ENCODE data around the gene KRTAP5-1.
"Not testable (repeated sequence)": the region's sequence is repeated elsewhere in the genome, so short reads cannot be mapped to it uniquely, and the experiment has no call there.

KRTAP5-1 gene

GRCh38 chr11:1623716-1624115, 38.6 kb upstream of the KRTAP5-1 start:
- no peaks in the 10 kb centered on the region for H3K9me3 ChIP-seq (ENCODE audit: control insufficient read depth in 1 of 2, low read length in 2 of 2)
- no peak overlapping the region for H3K4me3 ChIP-seq (ENCODE audit: low read depth in 1 of 2, low read length in 2 of 2)
- no peak overlapping the region for H3K27ac ChIP-seq (ENCODE audit: low read depth, low read length)
- H3K27me3 ChIP-seq (ENCODE audit: control insufficient read depth in 1 of 2, insufficient read depth in 2 of 2, low read length in 2 of 2): peaks cover 0 to 5% of the 10 kb centered on the region in 2 donors
- no peaks in the 10 kb centered on the region for H3K36me3 ChIP-seq (ENCODE audit: control insufficient read depth in 1 of 2, insufficient read depth in 2 of 2, low read length in 2 of 2)
- H3K4me1 ChIP-seq (ENCODE audit: control insufficient read depth in 1 of 2, insufficient read depth in 2 of 2, low read length in 2 of 2): no peaks in the 10 kb centered on the region
- no peak overlapping the region for H3K9ac ChIP-seq (ENCODE audit: low read depth in 1 of 2, low read length in 2 of 2)

GRCh38 chr11:1622086-1622485, 37.0 kb upstream of the KRTAP5-1 start, which contains the start of gene KRTAP5-4:
Gene KRTAP5-4, minus strand, starts transcription at chr11:1622138. Its CDS starts 45 bp downstream, at chr11:1622093.
- no peak within 1 kb of the TSS for H3K27ac ChIP-seq (ENCODE audit: low read depth, low read length)
- no peak within 1 kb of the TSS for H3K9ac ChIP-seq (ENCODE audit: low read depth in 1 of 2, low read length in 2 of 2)
- no peaks in the 10 kb centered on the region for H3K4me1 ChIP-seq (ENCODE audit: control insufficient read depth in 1 of 2, insufficient read depth in 2 of 2, low read length in 2 of 2)
- H3K4me3 ChIP-seq (ENCODE audit: low read depth in 1 of 2, low read length in 2 of 2): no peak within 1 kb of the TSS
- no peaks in the 10 kb centered on the region for H3K9me3 ChIP-seq (ENCODE audit: control insufficient read depth in 1 of 2, low read length in 2 of 2)
- H3K36me3 ChIP-seq (ENCODE audit: control insufficient read depth in 1 of 2, insufficient read depth in 2 of 2, low read length in 2 of 2): no peaks in the 10 kb centered on the region
- H3K27me3 ChIP-seq (ENCODE audit: control insufficient read depth in 1 of 2, insufficient read depth in 2 of 2, low read length in 2 of 2): no peaks in the 10 kb centered on the region

DNA sequence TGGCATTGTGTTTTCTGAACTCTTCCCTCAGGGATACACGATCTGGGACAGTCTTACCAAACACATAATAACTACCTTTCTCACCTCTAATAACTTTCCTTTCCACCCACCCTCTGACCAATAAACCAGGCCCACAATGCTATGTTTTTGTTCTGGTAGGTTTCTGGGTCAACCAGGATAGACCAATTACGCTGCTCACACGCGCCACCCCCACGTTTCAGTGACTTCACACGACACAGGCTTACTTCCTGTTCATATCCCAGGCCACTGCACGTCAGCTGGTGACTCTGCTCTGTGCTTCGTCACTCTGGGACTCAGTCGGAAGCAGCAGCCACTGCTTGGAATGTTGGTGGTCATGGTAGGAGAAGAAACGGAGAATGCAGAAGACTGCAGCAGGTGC, 34.4 kb upstream of the KRTAP5-1 start:
- Histone ChIP-seq H3K9me3 (ENCODE audit: control insufficient read depth in 1 of 2, low read length in 2 of 2) (no peaks in the 10 kb centered on the region), H3K4me1 (ENCODE audit: control insufficient read depth in 1 of 2, insufficient read depth in 2 of 2, low read length in 2 of 2) (no peaks in the 10 kb centered on the region), H3K9ac (ENCODE audit: low read depth in 1 of 2, low read length in 2 of 2) (no peak overlapping the region), H3K36me3 (ENCODE audit: control insufficient read depth in 1 of 2, insufficient read depth in 2 of 2, low read length in 2 of 2) (no peaks in the 10 kb centered on the region), H3K27ac (ENCODE audit: low read depth, low read length) (no peak overlapping the region), H3K27me3 (ENCODE audit: control insufficient read depth in 1 of 2, insufficient read depth in 2 of 2, low read length in 2 of 2) (peaks cover 0 to 11% of the 10 kb centered on the region in 2 donors), H3K4me3 (ENCODE audit: low read depth in 1 of 2, low read length in 2 of 2) (no peak overlapping the region)

- Histone ChIP-seq H3K9me3 (ENCODE audit: control insufficient read depth in 1 of 2, low read length in 2 of 2) (no peaks in the 10 kb centered on the region), H3K36me3 (ENCODE audit: control insufficient read depth in 1 of 2, insufficient read depth in 2 of 2, low read length in 2 of 2) (no peaks in the 10 kb centered on the region), H3K4me3 (ENCODE audit: low read depth in 1 of 2, low read length in 2 of 2) (no peak overlapping the region), H3K27ac (ENCODE audit: low read depth, low read length) (no peak overlapping the region), H3K4me1 (ENCODE audit: control insufficient read depth in 1 of 2, insufficient read depth in 2 of 2, low read length in 2 of 2) (no peaks in the 10 kb centered on the region), H3K9ac (ENCODE audit: low read depth in 1 of 2, low read length in 2 of 2) (no peak overlapping the region), H3K27me3 (ENCODE audit: control insufficient read depth in 1 of 2, insufficient read depth in 2 of 2, low read length in 2 of 2) (peaks cover 0 to 11% of the 10 kb centered on the region in 2 donors)
Observed at GRCh38 chr11:1618231-1618630, 33.1 kb upstream of the KRTAP5-1 start.

DNA sequence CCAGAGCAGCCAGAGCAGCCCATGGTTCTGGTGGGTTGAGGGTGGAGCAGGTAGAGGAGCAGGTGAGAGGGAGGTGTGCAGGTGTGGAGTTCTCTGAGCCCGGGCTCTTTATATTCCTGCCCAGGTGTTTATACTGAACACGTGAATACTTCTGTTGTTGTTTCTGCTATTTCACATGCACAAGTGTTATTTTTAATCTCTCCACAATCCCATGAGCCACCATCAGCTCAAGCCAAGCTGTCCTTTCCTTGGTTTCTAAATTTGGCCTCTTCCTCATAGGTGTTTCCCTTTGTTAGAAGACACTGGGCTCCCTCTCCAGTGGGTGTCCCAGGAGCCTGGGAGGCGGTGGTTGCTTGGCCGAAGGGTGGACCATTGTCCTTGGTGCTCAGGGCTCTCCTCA, 23.3 kb upstream of the KRTAP5-1 start, which contains the start of gene KRTAP5-3:
TSS of gene KRTAP5-3 (minus strand) at position 101 of the 400 bp plus-strand sequence. CDS start at position 23, 78 bp downstream.
- Histone ChIP-seq H3K27me3 (ENCODE audit: control insufficient read depth in 1 of 2, insufficient read depth in 2 of 2, low read length in 2 of 2) (no peaks in the 10 kb centered on the region), H3K36me3 (ENCODE audit: control insufficient read depth in 1 of 2, insufficient read depth in 2 of 2, low read length in 2 of 2) (no peaks in the 10 kb centered on the region), H3K4me3 (ENCODE audit: low read depth in 1 of 2, low read length in 2 of 2) (no peak within 1 kb of the TSS), H3K4me1 (ENCODE audit: control insufficient read depth in 1 of 2, insufficient read depth in 2 of 2, low read length in 2 of 2) (no peaks in the 10 kb centered on the region), H3K27ac (ENCODE audit: low read depth, low read length) (no peak within 1 kb of the TSS), H3K9me3 (ENCODE audit: control insufficient read depth in 1 of 2, low read length in 2 of 2) (no peaks in the 10 kb centered on the region), H3K9ac (ENCODE audit: low read depth in 1 of 2, low read length in 2 of 2) (no peak within 1 kb of the TSS)

DNA sequence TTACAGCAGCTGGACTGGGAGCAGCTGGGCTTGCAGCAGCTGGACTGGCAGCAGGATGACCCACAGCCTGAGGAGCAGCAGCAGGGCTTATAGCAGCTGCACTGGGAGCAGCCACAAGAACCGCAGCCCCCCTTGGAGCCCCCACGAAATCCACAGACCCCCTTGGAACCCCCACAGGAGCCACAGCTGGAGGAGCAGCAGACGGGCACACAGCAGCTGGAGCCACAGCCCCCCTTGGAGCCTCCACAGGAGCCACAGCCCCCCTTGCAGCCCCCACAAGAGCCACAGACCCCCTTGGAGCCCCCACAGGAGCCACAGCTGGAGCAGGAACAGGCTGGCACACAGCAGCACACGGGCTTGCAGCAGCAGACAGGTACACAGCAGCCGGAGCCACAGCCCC, 22.8 kb upstream of the KRTAP5-1 start:
- not testable (repeated sequence) for H3K4me3 ChIP-seq (ENCODE audit: low read depth in 1 of 2, low read length in 2 of 2); H3K27me3 ChIP-seq (ENCODE audit: control insufficient read depth in 1 of 2, insufficient read depth in 2 of 2, low read length in 2 of 2); H3K4me1 ChIP-seq (ENCODE audit: control insufficient read depth in 1 of 2, insufficient read depth in 2 of 2, low read length in 2 of 2); H3K9ac ChIP-seq (ENCODE audit: low read depth in 1 of 2, low read length in 2 of 2); H3K9me3 ChIP-seq (ENCODE audit: control insufficient read depth in 1 of 2, low read length in 2 of 2); H3K27ac ChIP-seq (ENCODE audit: low read depth, low read length); H3K36me3 ChIP-seq (ENCODE audit: control insufficient read depth in 1 of 2, insufficient read depth in 2 of 2, low read length in 2 of 2)

- H3K9ac ChIP-seq (ENCODE audit: low read depth in 1 of 2, low read length in 2 of 2); H3K36me3 ChIP-seq (ENCODE audit: control insufficient read depth in 1 of 2, insufficient read depth in 2 of 2, low read length in 2 of 2); H3K4me1 ChIP-seq (ENCODE audit: control insufficient read depth in 1 of 2, insufficient read depth in 2 of 2, low read length in 2 of 2); H3K27ac ChIP-seq (ENCODE audit: low read depth, low read length); H3K9me3 ChIP-seq (ENCODE audit: control insufficient read depth in 1 of 2, low read length in 2 of 2); H3K27me3 ChIP-seq (ENCODE audit: control insufficient read depth in 1 of 2, insufficient read depth in 2 of 2, low read length in 2 of 2); H3K4me3 ChIP-seq (ENCODE audit: low read depth in 1 of 2, low read length in 2 of 2): not testable (repeated sequence)
Observed at GRCh38 chr11:1607156-1607845, 22.2 kb upstream of the KRTAP5-1 start.

GRCh38 chr11:1605923-1606322, 20.8 kb upstream of the KRTAP5-1 start:
- not testable (repeated sequence) for H3K27ac ChIP-seq (ENCODE audit: low read depth, low read length); H3K9ac ChIP-seq (ENCODE audit: low read depth in 1 of 2, low read length in 2 of 2); H3K27me3 ChIP-seq (ENCODE audit: control insufficient read depth in 1 of 2, insufficient read depth in 2 of 2, low read length in 2 of 2)

DNA sequence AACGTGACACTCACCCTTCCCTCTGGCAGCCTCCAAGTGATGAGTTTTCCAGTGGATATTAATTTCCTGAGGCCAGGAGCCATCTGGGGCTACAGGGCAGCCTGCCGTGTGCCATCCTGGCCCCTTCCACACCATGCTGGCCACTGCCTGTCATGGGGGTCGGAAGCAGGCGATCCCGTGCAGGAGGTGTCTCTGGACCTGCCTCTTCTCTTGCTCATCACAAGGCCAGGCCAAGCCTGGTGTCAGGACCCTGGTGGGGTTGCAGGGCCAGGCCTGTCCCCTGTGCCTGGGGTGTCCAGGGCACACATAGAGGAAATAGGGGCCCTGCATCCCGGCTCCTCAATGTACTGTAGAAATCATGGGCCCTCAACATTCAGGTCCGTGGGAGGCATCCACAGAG, 19.6 kb upstream of the KRTAP5-1 start:
- no peak overlapping the region for H3K9ac ChIP-seq (ENCODE audit: low read depth in 1 of 2, low read length in 2 of 2)
- no peaks in the 10 kb centered on the region for H3K27me3 ChIP-seq (ENCODE audit: control insufficient read depth in 1 of 2, insufficient read depth in 2 of 2, low read length in 2 of 2)
- H3K27ac ChIP-seq (ENCODE audit: low read depth, low read length): no peak overlapping the region
- no peak overlapping the region for H3K4me3 ChIP-seq (ENCODE audit: low read depth in 1 of 2, low read length in 2 of 2)
- no peaks in the 10 kb centered on the region for H3K9me3 ChIP-seq (ENCODE audit: control insufficient read depth in 1 of 2, low read length in 2 of 2)
- no peaks in the 10 kb centered on the region for H3K36me3 ChIP-seq (ENCODE audit: control insufficient read depth in 1 of 2, insufficient read depth in 2 of 2, low read length in 2 of 2)
- no peaks in the 10 kb centered on the region for H3K4me1 ChIP-seq (ENCODE audit: control insufficient read depth in 1 of 2, insufficient read depth in 2 of 2, low read length in 2 of 2)

More at GRCh38 chr11:1605923-1606322, 20.8 kb upstream of the KRTAP5-1 start:
- H3K36me3 ChIP-seq (ENCODE audit: control insufficient read depth in 1 of 2, insufficient read depth in 2 of 2, low read length in 2 of 2); H3K9me3 ChIP-seq (ENCODE audit: control insufficient read depth in 1 of 2, low read length in 2 of 2); H3K4me1 ChIP-seq (ENCODE audit: control insufficient read depth in 1 of 2, insufficient read depth in 2 of 2, low read length in 2 of 2); H3K4me3 ChIP-seq (ENCODE audit: low read depth in 1 of 2, low read length in 2 of 2): not testable (repeated sequence)

- H3K4me1 ChIP-seq (ENCODE audit: control insufficient read depth in 1 of 2, insufficient read depth in 2 of 2, low read length in 2 of 2): no peaks in the 10 kb centered on the region
- H3K9me3 ChIP-seq (ENCODE audit: control insufficient read depth in 1 of 2, low read length in 2 of 2): no peaks in the 10 kb centered on the region
- H3K36me3 ChIP-seq (ENCODE audit: control insufficient read depth in 1 of 2, insufficient read depth in 2 of 2, low read length in 2 of 2): no peaks in the 10 kb centered on the region
- no peaks in the 10 kb centered on the region for H3K27me3 ChIP-seq (ENCODE audit: control insufficient read depth in 1 of 2, insufficient read depth in 2 of 2, low read length in 2 of 2)
- no peak overlapping the region for H3K9ac ChIP-seq (ENCODE audit: low read depth in 1 of 2, low read length in 2 of 2)
- H3K27ac ChIP-seq (ENCODE audit: low read depth, low read length): no peak overlapping the region
- H3K4me3 ChIP-seq (ENCODE audit: low read depth in 1 of 2, low read length in 2 of 2): no peak overlapping the region
Observed at GRCh38 chr11:1604181-1604580, 19.1 kb upstream of the KRTAP5-1 start.

Measured in duodenal mucosa (tissue), 2 donors.